C1 segment of cervical spinal cord (tissue), 14 donors: ENCODE data around the gene CHCHD6.

ENCODE experiments used
- DNase-seq, 14 donors: peaks; one replicate each; lab custom pipeline; 2025; lab: John Stamatoyannopoulos, UW

Gene CHCHD6

DNA sequence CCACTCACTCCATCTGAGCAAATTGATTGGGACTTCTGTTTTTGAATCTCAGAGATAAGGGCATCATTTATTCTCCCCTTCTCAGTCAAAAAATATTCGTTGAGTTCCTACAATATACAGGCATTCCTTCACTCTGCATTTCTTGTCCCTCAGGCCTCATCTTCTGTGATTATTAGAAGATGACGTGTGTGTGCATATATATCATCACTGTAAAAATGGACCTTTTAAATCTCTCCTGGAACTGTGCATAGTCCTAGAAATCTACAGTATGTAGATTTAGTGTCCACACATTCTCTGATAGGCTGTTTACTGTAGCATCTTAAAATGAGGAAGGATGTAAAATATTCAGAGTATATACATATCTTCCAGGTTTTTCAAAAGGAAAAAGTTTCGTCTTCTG, 235.7 kb downstream of the CHCHD6 start:
- DNase-seq = no peak

DNA sequence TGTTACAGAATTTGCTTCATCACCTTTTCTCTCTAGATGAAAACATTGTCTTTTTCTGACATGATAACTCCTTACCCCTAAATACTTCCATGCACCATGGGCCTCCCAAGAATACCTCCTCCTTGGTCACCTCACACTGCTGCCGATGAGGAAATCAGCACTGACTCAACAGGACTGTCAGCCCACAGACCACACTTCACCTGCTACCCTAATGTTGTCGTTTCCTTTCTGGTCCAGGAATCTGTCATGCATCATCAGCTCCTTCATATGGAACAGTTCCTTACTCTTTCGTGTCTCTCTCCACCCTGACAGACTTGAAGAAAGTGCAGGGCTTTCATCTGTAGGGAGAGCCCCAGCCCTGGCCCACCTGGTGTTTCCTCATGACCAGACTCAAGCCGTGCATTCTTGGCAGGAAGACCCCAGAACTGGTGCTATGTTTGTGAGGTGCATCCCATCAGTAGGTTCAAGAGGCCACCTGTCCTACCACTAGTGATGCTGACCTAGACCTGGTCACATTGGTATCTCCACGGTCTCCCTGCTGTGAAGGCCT, 237.8 kb downstream of the CHCHD6 start:
- no peak for DNase-seq

DNA sequence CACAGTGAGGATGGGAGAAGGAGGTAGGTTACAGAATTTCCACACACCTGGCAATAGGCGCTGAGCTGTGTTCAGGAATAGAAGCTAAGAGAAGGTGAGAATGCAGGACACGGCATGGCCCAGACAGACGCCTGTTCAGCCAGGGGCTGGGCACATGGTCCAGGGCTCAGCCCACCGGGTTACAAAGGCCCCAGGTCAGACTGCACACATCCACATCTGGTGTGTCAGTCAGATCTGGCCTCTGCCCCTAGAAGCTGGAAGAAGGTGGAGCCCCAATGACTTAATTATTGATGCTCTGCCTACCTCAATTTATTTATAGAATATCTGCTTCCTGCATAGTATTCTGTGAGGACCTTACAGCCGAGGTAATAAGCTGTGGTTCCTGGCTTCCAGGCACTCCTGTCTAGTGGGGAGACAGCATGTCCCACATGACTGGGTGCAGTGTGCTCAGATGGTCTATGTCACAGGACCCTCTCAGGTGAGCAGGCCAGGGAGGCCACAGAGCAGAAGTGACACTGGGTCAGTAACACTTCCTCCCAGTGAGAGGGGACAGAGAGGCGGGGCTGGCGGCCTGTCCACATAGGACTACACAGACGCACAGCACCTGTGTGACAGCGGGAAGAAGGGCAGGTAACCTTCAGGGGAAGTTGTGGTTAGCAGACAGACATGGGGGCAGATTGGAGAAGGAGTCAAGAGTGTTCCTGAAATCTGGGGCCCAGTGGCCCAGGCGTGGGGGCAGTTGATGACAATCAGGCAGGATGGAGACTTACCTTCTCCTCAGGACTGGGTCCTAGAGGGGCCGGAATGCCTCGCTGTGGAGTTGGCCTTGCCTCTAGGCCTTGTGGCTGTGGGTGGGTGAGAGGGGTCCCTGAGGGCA, 240.3 kb downstream of the CHCHD6 start:
- DNase-seq = no peak

DNA sequence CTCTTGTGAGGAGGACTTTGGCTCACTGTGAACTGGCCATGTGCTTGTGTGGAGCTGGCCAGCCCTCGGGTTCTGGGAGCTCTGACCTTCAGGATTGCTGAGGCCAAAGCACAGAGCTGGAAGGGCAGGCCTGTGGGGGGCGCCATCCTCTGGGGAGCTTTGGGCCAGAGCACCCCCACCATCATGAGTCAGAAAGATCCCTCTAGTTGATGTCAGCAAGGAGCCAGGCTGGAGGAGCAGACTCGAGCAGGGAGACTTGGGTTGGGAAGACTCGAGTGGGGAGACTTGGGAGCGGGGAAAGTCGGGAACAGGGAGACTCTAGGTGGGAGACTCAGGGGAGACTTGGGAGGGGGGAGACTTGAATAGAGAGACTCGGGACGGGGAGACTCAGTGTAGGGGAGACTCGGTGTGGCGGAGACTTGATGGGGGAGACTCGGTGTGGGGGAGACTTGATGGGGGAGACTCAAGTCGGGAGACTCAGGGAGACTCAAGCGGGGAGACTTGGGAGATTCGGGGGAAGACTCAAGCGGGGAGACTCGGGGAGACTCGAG, 241.2 kb downstream of the CHCHD6 start:
- no peak for DNase-seq

DNA sequence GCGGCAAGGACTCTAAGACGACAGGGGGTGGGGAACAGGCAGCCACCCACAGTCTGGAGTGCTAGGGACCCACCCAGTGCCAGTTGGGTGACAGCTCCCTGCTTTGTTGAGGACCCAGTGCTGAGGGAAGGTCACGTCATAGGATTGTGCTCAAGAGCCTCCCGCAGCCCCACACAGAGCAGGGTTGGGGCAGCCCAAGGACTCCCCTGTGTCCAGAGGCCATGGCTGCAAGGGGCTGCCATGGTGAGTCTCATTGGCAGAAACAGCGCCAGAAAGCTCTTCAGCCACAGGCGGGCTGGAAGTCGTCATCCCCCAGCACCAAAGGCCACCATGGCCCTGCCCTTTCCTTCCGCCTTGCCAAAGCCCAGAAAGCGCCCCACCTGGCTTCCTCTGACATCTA, 241.9 kb downstream of the CHCHD6 start:
- DNase-seq = no peak

DNA sequence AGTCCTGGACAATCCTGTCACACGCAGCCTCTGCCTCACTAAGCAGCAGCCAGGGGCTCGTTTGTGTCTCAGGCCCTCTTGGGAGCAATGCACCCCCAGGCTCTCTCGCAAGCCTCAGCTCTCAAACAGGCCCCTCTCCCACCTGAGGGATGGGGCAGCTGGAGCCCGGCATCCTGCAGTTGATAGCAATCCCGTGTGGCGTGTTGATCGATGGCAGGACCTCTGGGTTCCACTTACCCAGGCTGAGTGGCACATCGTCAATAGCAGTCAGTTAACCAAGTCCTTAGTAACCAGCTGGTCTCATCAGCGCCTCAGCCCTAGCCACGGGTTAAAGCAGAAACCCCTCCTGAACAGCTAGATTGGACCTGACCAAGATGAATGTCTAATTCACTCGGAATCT, 242.4 kb downstream of the CHCHD6 start:
- no peak for DNase-seq

DNA sequence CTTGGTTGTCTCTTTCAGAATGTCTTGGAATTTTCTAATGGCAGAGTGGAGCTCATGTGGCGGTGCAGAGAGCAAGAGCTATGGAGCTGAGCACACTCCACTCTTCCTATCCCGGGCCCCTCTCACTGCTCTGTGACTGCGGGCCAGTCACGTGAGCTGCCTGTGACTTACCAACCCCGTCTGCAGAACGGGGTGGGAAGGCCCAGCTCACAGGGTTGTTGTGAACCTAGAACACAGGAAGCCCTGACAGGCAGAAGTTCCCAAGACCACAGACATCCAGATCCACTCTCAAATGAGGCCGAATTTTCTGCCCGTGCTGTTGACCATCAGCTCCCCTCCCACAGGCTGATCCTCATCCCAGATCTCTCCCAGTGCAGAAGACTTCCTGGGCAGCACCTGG, 243.4 kb downstream of the CHCHD6 start:
- peak in 2 of 14 donors; percentile 19 to 27 for DNase-seq

DNA sequence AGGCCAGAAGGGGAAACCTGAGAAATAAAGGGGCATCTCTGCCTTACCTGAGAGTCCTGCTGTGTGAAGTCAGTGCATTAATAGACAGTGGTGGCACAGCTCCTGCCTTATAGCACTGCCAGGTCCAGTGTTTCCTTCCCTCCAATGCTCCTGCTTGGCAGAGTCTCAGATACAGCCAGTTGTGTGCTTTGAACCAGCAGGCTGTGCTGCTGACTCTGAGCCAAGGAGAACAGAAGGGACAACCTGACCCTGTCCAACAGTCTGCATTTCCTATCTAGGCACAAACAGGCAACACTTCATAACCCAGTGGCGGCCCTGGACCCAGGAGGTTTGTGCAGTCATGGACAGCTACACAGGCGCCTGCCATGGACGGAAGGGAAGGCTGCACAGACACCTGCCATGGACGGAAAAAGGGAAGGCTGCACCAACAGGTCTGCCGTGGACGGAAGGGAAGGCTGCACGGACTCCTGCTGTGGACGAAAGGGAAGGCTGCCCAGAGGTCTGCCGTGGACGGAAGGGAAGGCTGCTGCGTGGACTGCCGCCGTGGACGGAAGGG, 245.0 kb downstream of the CHCHD6 start:
- peak in 1 of 14 donors; percentile 42 for DNase-seq

DNA sequence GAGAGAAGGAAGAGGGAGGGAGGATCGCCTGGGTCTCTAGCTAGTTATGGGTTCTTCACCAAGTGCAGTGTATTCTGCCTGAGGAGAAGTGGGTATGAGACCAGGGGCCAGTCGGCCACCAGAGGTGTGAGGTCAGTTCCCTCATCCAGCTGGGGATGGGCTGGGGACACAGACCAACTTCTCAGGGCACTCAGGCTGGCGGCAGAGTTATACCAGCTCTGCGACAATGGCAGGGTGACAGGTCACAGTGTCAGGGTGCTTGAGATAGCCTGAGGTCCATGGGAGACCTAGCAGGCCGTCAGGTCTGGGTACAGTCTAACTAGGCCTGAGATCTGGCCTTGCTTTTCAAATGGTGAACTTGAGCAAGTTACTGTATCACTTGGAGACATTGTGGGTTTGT, 247.5 kb downstream of the CHCHD6 start:
- DNase-seq = no peak

DNA sequence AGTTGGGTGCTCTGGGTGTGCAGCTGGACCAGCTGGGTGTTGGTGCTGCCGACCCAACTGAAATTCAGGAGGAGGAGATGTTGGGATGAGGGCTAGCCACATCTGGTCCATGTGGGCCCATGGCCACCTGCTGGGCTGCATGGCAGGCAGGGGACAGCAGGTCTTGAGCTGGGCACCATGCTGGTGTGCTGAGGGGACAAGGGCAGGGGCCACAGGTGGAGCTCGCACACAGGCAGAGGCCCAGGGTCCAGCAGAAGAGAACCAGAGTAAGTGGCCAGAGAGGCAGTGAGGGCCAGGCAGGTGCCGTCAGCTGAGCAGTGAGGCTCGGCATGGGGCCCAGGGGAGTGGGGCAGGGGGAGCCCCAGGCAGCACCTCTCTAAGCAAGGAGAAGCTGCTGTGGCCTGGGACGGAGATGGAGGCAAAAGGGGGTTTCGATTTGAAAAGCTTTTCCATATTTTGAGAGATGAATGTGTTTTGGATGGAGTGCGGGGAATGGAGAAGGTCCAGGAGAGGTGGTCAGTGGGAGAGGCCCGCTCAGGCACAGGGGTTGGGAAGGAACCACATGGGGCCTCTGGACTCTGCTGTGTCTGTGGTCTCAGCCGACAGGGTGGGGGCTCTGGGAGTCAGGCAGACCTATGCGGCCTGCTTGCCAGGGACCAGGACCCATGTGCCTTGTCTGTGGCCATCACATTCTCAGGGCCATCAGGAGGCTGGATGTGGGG, 248.4 kb downstream of the CHCHD6 start:
- no peak for DNase-seq

DNA sequence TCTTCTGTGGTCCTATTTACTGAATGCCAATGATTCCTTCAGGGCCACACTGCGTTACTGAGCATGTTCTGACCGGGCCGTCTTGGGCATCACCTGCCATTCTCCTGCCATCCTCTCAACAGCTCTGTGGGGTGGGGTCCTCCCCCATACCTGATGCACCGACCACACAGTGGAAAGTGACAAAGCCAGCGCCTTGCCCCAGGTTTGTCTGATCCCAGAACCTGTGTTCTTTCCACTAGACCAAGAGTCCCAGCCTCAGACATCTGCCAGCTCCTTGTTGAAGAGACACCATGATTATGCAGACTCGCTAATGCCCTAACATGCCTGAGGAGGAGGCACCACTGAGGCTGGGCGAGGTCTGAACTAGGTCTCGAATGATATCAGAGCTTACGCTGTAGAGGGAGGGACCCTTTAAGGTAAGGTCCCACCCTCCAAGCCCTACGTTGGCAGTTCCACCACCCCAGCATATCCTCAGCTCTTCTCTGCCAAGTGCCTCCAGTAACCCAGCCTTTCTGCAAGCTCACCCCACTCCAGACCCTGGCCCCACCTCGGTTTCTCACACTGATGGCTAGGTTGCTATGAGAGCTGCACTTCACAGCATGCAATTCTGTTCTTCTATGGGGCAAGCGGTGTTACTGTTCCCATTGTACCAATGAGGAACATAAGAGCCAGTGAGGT, 249.1 kb downstream of the CHCHD6 start:
- DNase-seq = no peak

DNA sequence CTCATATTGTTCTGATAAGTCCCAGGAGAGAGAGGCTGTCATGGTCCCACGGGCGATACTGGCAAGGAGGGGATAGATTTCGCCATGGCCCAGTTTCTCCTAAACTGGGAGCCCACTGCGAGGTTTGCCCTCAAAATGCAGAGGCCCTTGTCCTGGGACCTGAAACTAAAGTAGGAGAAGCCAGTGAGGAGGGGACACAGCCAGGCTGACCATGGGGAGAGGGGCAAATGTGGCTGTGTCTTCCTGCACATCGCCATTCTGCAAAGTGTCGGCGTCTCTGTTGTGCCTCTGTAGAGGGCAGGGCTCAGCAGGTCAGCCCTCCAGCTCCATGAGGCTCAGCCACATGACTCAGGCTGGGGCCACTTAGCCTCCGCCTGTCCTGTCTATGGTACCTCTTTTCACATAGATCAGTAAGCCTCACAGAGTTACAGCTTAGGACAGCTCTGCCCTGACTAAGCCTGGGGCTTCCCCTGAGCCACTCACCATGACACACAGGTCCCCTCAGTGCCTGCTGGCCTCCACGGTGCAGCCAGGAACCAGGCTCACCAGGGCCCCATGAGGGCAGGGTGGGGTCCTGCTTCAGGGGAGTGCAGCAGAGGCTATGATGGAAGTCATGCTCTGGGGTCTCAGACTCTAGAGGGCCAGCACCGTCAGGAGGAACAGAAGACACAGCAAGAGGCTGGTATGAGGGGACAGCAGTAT, 250.3 kb downstream of the CHCHD6 start:
- DNase-seq = no peak

DNA sequence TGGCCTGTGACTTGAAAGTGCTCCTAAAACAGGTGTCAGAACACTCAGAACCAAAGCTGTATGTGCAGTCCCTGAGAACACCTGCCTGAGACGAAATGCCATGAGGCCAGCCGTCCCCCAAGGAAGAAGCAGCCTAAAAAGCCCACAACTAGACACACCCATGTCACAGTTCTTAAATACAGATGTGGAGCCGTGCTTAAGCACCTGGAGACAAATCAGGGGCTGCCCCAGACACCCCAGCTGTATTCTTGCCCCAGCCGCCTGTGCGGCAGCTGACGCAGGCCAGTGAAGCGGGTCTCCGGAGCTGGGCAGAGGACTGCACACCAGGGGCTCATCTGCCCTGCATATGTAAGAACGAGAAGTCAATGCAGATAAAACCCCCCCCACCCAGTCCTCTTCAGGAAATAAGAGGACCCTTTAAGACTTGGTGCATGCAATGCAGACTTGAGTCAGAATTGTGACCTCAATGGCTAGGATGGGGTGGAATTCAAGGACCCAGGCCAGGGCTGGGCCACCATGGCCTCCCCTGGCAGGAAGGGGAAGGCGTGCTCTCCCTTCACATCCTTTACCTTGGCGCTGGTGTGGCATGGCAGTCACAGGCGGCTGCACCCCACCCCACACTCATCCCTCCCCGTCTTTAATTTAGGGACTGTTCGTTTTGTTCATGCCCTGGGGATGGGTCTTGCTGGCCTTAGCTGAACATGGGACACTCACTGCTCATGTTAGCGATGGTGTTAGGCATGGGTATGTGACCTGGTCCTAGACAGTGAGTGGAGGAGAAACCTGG, 251.2 kb downstream of the CHCHD6 start:
- DNase-seq = no peak

DNA sequence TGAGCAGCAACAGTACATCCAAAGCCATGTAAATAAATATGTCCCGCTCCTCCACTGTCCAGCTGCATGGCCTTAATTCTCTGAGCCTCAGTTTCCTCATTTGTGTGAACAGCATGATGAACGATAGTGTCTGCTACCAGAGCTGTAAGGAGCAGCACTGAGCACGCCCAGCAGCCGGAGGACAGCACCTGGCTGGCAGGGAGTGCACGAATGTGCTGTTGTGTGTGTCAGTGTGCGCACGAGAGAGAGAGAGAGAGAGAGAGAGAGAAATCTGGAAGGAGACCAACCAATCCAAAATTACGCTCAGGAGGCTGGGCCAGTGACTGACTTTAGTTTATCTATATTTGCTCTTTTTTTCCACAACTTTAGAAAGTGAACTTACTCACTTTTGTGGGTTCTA, 252.3 kb downstream of the CHCHD6 start:
- DNase-seq = no peak

DNA sequence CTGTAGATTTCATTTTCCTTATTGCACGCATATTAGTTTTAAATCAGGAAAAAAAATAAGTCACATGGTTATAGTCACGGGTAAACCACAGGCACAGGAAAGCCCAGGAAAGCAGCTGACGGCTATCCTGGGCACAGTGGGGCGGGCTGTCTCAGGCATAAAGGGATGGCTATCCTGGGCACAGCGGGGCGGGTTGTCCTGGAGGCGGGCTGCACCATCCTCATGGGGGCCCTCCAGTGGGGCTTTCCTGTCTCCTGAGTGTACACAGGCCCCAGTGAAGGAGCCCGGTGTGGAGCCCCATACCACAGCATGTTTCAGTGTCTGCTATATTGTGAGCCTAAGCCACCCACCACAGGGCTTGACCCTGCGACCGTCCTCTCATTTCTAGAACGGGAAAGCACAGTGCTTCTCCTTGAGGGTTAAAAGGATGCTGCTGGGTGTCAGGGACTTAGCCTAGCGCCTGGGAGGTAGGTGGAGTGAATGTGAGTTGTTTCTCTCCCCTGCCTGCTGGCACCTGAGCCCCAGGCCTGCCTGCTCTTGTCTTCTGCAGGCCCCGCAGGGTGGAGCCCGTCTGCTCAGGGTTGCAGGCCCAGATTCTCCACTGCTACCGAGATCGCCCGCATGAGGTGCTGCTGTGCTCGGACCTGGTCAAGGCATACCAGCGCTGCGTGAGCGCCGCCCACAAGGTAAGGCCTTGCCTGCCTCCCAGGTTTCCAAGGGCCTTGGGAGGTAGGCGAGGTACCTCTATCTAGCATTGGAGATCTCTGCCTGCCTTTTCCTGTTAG, 253.0 kb downstream of the CHCHD6 start:
- DNase-seq = no peak

DNA sequence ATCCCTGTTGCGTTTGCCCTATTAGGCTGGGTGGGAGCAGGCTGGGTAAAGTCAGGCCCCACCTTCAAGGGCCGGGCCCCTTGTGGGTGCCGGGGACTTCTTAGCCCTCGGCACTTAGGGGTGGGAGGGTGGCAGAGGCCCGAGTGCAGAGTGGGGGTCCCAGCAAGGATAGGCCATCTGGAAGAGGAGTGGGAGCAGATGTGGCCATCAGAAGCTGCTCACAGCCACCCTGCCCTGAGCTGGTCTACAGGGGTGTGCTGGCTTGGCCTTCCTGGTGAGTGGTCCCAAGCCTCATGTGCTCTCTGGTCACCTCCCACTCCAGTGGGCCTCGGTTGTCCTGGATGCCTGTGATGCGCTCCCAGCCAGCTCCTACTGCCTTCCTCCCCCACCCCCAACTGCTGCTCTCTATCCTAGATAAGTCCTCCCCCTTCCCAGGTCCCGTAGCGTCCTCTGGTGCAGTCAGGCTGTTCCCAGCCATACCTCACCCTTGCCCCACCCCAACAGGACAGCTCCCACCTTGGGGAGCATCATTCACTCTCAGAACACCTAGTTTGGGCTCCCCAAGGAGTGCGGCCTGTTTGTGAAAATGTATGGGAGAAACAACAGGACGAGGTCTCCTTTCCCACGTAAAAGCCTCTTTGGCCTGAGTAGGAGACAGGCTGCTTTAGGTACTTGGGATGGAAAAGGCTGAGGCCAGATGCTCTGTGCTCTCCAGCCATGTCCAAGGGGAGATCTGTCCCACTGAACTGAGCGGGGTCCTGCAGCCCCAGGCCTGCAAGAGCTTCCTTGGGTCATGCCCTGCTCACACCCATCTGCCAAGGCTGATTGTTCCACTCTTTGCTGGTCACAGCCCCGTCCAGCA, 254.0 kb downstream of the CHCHD6 start:
- no peak for DNase-seq

DNA sequence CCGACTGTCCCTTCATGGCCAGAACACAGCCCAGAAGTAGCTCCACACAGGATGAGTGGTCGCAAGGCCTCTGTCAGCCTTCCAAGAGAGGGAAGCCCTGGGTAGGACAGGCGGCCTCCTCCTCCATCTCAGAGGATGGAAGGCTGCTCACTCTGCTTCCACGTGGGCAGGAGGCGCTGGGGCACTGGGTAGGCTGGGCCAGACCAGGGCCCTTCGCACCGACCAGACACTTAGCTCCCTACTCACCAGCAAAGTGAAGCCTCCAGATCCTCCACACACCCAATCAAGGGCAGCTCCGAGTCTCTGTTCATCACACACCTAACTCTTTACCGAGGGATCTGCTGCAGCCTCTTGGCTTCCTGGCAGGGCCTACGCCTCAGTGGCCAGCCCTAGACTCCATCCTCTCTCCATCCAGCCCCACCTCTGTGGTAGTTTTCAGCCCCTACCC, 254.6 kb downstream of the CHCHD6 start:
- DNase-seq = no peak
